Measurements from ENCODE around the gene SLC7A11. TPM values are rescaled to one million over a fixed set of nuclear protein-coding genes. Genes with fewer than 3 reads are reported as not detected.

SLC7A11 gene
- total RNA-seq, 1 experiment from 2014 or later: 14.0 TPM

DNA sequence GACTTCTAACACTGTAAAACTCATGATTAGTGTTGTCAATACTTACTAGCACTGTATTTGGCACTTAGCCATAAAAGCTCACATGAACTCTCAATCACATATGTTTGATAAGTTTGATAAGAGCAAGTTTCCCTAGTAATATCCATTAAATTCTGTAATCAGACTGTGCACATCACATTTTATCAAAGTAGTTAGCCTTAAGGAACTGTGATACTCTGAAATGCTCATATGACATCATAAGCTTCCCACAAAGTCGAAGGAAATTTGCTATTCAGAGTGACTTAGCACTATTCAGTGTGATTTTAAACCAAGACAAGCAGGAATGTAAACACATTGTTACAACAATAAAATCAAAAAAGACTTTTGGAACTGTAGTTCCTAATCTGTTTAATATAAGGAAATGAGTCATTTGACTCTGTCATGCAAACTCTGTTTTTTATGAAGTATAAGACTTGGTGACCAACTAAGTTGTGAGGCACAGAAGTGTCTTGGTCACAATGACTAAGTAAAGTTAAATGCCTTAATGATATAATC is 6.7 kb downstream of the SLC7A11 start:
- Histone ChIP-seq H3K4me3 (ENCODE audit: low read length) (0 out of 2 replicates have a peak overlapping the region, but pooled peaks have one; percentile 22), H3K9me3 (ENCODE audit: low read length) (no peaks in the 10 kb centered on the region), H3K4me1 (ENCODE audit: insufficient read depth, low read length) (peaks cover 42% of the 10 kb centered on the region), H3K36me3 (ENCODE audit: low read depth, low read length) (peaks cover 7% of the 10 kb centered on the region), H4K20me1 (ENCODE audit: low read length) (no peaks in the 10 kb centered on the region), H3K27ac (ENCODE audit: low read length) (peak overlapping the region; percentile 94), H3K9me2 (replicated peaks; ENCODE audit: low read length) (no peaks in the 10 kb centered on the region), H3K4me2 (ENCODE audit: low read length) (peak overlapping the region; percentile 63), H3F3A (ENCODE audit: low read length, unreplicated experiment) (no peaks in the 10 kb centered on the region), H3K9ac (ENCODE audit: low read length) (peak overlapping the region; percentile 59), H3K79me2 (ENCODE audit: low read length) (peaks cover 60% of the 10 kb centered on the region), H3K27me3 (ENCODE audit: low read length) (no peaks in the 10 kb centered on the region), H2AFZ (ENCODE audit: low read length) (no peak overlapping the region)
- TF ChIP-seq EZH2 (IDR thresholded peaks at IDR 0.05; ENCODE audit: low read length, unreplicated experiment) (no peak), EZH2phosphoT487 (IDR thresholded peaks at IDR 0.05; ENCODE audit: borderline replicate concordance, low read length) (no peak)
- TF ChIP-seq, protein P1, sequence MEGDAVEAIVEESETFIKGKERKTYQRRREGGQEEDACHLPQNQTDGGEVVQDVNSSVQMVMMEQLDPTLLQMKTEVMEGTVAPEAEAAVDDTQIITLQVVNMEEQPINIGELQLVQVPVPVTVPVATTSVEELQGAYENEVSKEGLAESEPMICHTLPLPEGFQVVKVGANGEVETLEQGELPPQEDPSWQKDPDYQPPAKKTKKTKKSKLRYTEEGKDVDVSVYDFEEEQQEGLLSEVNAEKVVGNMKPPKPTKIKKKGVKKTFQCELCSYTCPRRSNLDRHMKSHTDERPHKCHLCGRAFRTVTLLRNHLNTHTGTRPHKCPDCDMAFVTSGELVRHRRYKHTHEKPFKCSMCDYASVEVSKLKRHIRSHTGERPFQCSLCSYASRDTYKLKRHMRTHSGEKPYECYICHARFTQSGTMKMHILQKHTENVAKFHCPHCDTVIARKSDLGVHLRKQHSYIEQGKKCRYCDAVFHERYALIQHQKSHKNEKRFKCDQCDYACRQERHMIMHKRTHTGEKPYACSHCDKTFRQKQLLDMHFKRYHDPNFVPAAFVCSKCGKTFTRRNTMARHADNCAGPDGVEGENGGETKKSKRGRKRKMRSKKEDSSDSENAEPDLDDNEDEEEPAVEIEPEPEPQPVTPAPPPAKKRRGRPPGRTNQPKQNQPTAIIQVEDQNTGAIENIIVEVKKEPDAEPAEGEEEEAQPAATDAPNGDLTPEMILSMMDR (conservative IDR thresholded peaks at IDR 0.05; ENCODE audit: low read depth, low read length): no peak
- BruUV-seq (replicated peaks): no TSS peak
- CTCF ChIA-PET: no interaction called here
- ATAC-seq (peak; percentile 87), DNase-seq (peak; percentile 86)
- intact Hi-C loops (cut with micrococcal nuclease): loop anchor here (5.0 to 10.0 kb wide), 2 partner anchors 33 to 679 kb away; no protein-coding TSS in a partner anchor
- POLR2A ChIA-PET (ENCODE audit: unreplicated experiment): no interaction called here

DNA sequence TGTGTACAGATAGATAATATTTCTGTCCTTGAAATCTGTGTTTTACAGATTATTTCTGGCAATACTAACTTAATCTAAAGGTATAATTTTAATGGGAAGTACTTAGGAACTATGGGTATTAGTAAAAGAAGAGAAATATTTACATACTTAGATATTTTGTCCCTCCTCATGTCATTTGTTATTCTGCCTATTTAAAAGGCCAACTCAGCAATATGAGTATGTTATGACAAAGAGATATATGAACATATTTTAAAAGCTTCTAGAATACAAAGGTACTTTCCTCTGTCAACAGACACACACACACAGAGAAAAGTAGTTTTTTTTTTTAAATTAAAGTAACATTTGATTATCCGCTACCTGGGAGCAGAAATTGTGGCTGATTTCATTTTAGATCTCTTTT is 7.9 kb downstream of the SLC7A11 start:
- TF ChIP-seq, protein P1 (conservative IDR thresholded peaks at IDR 0.05; ENCODE audit: low read depth, low read length): no peak
- TF ChIP-seq EZH2 (IDR thresholded peaks at IDR 0.05; ENCODE audit: low read length, unreplicated experiment): no peak
- TF ChIP-seq EZH2phosphoT487 (IDR thresholded peaks at IDR 0.05; ENCODE audit: borderline replicate concordance, low read length): no peak
- intact Hi-C loops (cut with micrococcal nuclease): loop anchor here (10.0 kb wide), 1 partner anchor 681 kb away; no protein-coding TSS in a partner anchor

DNA sequence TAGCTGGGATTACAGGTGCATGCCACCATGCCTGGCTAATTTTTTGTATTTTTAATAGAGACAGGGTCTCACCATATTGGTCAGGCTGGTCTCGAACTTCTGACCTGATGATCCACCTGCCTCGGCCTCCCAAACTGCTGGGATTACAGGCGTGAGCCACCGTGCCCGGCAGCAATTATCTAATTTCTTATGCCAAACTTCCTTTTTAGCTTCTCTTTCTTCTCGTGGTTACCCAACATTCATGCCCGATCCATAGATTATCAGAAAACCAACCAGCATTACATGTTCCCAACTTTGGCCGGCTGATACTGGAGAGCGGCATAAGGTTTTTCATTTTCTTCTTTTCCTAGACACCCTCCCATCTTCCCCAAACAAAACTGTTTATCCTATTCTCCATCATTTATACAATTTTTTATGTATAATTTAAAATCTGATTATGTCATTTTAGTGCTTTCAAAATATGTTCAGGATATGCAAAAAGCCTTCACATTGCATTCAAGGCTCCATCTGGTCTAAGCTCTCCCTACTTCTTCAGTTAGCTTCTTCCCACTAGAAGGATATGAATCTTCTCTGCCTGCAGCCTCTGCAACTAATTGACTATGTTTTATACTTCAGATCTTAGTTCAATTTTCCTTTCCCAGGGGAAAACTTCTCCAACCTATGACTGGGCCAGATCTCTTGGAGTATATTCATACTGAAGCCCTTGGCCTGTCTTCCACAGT is 8.7 kb downstream of the SLC7A11 start:
- peaks cover 40% of the 10 kb centered on the region for H3K79me2 ChIP-seq (ENCODE audit: low read length)
- DNase-seq: no peak
- H2AFZ ChIP-seq (ENCODE audit: low read length): no peak overlapping the region
- H3K9ac ChIP-seq (ENCODE audit: low read length): no peak overlapping the region
- H3K9me3 ChIP-seq (ENCODE audit: low read length): no peaks in the 10 kb centered on the region
- ChIA-PET POLR2A (ENCODE audit: unreplicated experiment) (no interaction called here), CTCF (no interaction called here)
- H3K4me2 ChIP-seq (ENCODE audit: low read length): no peak overlapping the region
- intact Hi-C loops (cut with micrococcal nuclease): loop anchor here (10.0 kb wide), 1 partner anchor 681 kb away; no protein-coding TSS in a partner anchor
- H3F3A ChIP-seq (ENCODE audit: low read length, unreplicated experiment): no peaks in the 10 kb centered on the region
- H4K20me1 ChIP-seq (ENCODE audit: low read length): no peaks in the 10 kb centered on the region
- TF ChIP-seq, protein P1 (conservative IDR thresholded peaks at IDR 0.05; ENCODE audit: low read depth, low read length): no peak
- TF ChIP-seq EZH2 (IDR thresholded peaks at IDR 0.05; ENCODE audit: low read length, unreplicated experiment) (no peak), EZH2phosphoT487 (IDR thresholded peaks at IDR 0.05; ENCODE audit: borderline replicate concordance, low read length) (no peak)
- no peak overlapping the region for H3K27ac ChIP-seq (ENCODE audit: low read length)
- no peak for ATAC-seq
- no peaks in the 10 kb centered on the region for H3K9me2 ChIP-seq (replicated peaks; ENCODE audit: low read length)
- peaks cover 27% of the 10 kb centered on the region for H3K4me1 ChIP-seq (ENCODE audit: insufficient read depth, low read length)
- H3K27me3 ChIP-seq (ENCODE audit: low read length): no peaks in the 10 kb centered on the region
- H3K36me3 ChIP-seq (ENCODE audit: low read depth, low read length): peaks cover 7% of the 10 kb centered on the region
- H3K4me3 ChIP-seq (ENCODE audit: low read length): no peak overlapping the region
- BruUV-seq (replicated peaks): no TSS peak

More for the DNA sequence above, 7.9 kb downstream of the SLC7A11 start:
- H3K27me3 ChIP-seq (ENCODE audit: low read length): no peaks in the 10 kb centered on the region
- H3K9ac ChIP-seq (ENCODE audit: low read length): 0 out of 2 replicates have a peak overlapping the region, but pooled peaks have one; percentile 59
- peak overlapping the region; percentile 94; the same call in 1 of the 2 replicates for H3K27ac ChIP-seq (ENCODE audit: low read length)
- no peak overlapping the region for H3K4me2 ChIP-seq (ENCODE audit: low read length)
- ATAC-seq: no peak
- peaks cover 47% of the 10 kb centered on the region for H3K79me2 ChIP-seq (ENCODE audit: low read length)
- H3K36me3 ChIP-seq (ENCODE audit: low read depth, low read length): peaks cover 7% of the 10 kb centered on the region
- H2AFZ ChIP-seq (ENCODE audit: low read length): no peak overlapping the region
- H4K20me1 ChIP-seq (ENCODE audit: low read length): no peaks in the 10 kb centered on the region
- no peak for DNase-seq
- no peak overlapping the region for H3K4me3 ChIP-seq (ENCODE audit: low read length)
- H3K9me3 ChIP-seq (ENCODE audit: low read length): no peaks in the 10 kb centered on the region
- H3F3A ChIP-seq (ENCODE audit: low read length, unreplicated experiment): no peaks in the 10 kb centered on the region
- ChIA-PET POLR2A (ENCODE audit: unreplicated experiment) (no interaction called here), CTCF (no interaction called here)
- BruUV-seq (replicated peaks): no TSS peak
- H3K4me1 ChIP-seq (ENCODE audit: insufficient read depth, low read length): peaks cover 35% of the 10 kb centered on the region
- H3K9me2 ChIP-seq (replicated peaks; ENCODE audit: low read length): no peaks in the 10 kb centered on the region

All from PC-3 (cell line).